Skeletal muscle tissue (tissue), 4 donors: ENCODE results near the gene WDR12. TPM values are rescaled to one million over a fixed set of nuclear protein-coding genes. Genes with fewer than 3 reads are reported as not detected.
"Not testable (repeated sequence)": the region's sequence is repeated elsewhere in the genome, so short reads cannot be mapped to it uniquely, and the experiment has no call there.

Source experiments
- H3K27ac ChIP-seq: one replicate; pipeline ENCODE4 v1.7.0; 2013; ENCODE audit warnings: mild to moderate bottlenecking, low read depth, low read length, inconsistent platforms
- H3K27me3 ChIP-seq, 3 donors: one replicate each; pipeline ENCODE4 v1.7.0; 2013; ENCODE audit warnings: low read length in 3 of 3; ENCODE audit not compliant: control insufficient read depth in 3 of 3, insufficient read depth in 3 of 3
- H3K36me3 ChIP-seq, 3 donors: one replicate each; pipeline ENCODE4 v1.7.0; 2013; ENCODE audit warnings: low read length in 3 of 3; ENCODE audit not compliant: control insufficient read depth in 3 of 3, insufficient read depth in 3 of 3
- H3K4me1 ChIP-seq, 3 donors: one replicate each; pipeline ENCODE4 v1.7.0; 2013; ENCODE audit warnings: low read length in 3 of 3, mild to moderate bottlenecking in 3 of 3; ENCODE audit not compliant: control insufficient read depth in 3 of 3, insufficient read depth in 3 of 3
- H3K4me3 ChIP-seq, 3 donors: one replicate each; pipeline ENCODE4 v1.7.0; 2013; ENCODE audit warnings: low read length in 3 of 3
- H3K9ac ChIP-seq, 3 donors: one replicate each; pipeline ENCODE4 v1.7.0; 2013; ENCODE audit warnings: low read length in 3 of 3, mild to moderate bottlenecking in 3 of 3, moderate library complexity in 2 of 3, low read depth in 1 of 3
- H3K9me3 ChIP-seq, 3 donors: one replicate each; pipeline ENCODE4 v1.7.0; 2013; ENCODE audit warnings: low read length in 3 of 3; ENCODE audit not compliant: control insufficient read depth in 3 of 3
- total RNA-seq: library from RNA; depleted of rRNA; stranded (reverse); fragments of >200 nt; gene quantifications from one replicate; pipeline ENCODE4 v1.2.3, GENCODE V29; 2014
- donor health status: Osteomylitis.

WDR12 gene
- total RNA-seq, 1 donor from 2014 or later = 32.9 TPM

DNA sequence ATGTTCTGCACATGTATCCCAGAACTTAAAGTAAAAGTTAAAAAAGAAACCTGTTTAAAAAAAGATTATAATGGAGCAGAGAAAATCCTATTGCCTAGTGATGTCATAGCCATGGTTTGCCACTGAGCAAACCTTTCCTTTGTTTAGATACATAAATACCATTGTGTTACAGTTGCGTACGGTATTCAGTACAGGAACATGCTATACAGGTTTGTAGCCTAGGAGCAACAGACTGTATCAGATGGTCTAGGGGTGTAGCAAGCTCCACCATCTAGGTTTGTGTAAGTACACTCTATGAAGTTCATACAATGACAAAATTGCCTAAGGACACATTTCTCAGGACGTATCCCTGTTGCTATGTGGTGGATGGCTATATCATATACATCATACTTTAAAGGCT, 52.9 kb downstream of the WDR12 start:
- Histone ChIP-seq H3K27me3 (no peaks in the 10 kb centered on the region), H3K9me3 (no peaks in the 10 kb centered on the region), H3K36me3 (no peaks in the 10 kb centered on the region), H3K4me1 (no peaks in the 10 kb centered on the region), H3K27ac (no peak overlapping the region), H3K4me3 (no peak overlapping the region), H3K9ac (no peak overlapping the region)

DNA sequence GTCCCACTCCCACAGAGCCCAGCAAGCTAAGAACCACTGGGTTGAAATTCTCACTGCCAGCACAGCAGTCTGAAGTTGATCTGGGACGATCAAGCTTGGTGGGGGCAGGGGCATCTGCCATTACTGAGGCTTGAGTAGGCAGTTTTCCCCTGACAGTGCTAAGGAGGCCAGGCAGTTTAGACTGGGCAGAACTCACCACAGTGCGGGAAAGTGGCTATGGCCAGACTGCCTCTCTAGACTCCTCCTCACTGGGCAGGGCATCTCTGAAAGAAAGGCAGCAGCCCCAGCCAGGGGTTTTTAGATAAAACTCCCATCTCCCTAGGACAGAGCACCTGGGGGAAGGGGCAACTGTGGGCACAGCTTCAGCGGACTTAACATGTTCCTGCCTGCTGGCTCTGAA, 62.1 kb downstream of the WDR12 start:
- H3K36me3 ChIP-seq, H3K27ac ChIP-seq, H3K4me1 ChIP-seq, H3K4me3 ChIP-seq, H3K9ac ChIP-seq, H3K27me3 ChIP-seq, H3K9me3 ChIP-seq: not testable (repeated sequence)

DNA sequence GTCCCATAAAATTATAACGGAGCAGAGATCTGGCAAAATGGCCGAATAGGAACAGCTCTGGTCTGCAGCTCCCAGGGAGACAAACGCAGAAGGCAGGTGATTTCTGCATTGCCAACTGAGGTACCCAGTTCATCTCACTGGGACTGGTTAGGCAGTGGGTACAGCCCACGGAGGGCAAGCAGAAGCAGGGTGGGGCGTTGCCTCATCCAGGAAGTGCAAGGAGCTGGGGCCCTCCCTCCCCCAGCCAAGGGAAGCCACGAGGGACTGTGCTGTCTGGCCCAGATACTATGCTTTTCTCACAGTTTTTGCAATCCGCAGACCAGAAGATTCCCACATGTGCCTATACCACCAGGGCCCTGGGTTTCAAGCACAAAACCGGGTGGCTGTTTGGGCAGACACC, 62.7 kb downstream of the WDR12 start:
- no peak overlapping the region for H3K27ac ChIP-seq
- H3K4me3 ChIP-seq = no peak overlapping the region
- H3K9me3 ChIP-seq = no peaks in the 10 kb centered on the region
- H3K27me3 ChIP-seq = no peaks in the 10 kb centered on the region
- no peaks in the 10 kb centered on the region for H3K4me1 ChIP-seq
- no peak overlapping the region for H3K9ac ChIP-seq
- no peaks in the 10 kb centered on the region for H3K36me3 ChIP-seq

DNA sequence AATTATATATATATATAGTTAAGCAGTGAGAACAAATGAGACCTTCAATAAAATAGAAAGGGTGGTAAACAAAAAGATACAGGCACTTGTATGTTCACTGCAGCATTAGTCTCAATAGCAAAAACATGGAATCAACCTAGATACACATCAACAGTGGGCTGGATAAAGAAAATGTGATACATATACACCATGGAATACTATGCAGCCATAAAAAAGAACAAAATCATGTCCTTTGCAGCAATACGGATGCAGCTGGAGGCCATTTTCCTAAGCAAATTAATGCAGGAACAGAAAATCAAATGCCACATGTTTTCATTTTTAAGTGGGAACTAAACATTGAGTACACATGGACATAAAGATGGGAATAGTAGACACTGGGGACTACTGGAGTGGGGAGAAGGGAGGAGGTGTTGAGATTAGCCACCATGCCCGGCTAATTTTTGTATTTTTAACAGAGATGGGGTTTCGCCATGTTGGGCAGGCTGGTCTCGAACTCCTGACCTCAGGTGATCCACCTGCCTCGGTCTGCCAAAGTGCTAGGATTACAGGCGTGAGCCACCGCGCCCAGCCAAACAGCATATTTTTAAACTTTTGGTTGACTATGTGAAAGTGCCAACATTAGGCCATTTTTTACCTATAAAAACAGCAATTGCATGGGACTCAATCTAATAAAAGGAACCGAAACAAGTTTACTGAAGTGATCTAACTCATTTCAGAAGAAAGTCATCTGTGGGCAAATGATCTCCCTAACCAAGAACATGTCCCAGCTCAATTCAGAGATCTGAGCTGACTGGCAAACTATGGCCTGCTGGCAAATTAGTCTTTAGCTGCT, 63.6 kb downstream of the WDR12 start:
- H3K4me3 ChIP-seq = no peak overlapping the region
- H3K4me1 ChIP-seq = no peaks in the 10 kb centered on the region
- H3K9ac ChIP-seq = no peak overlapping the region
- no peaks in the 10 kb centered on the region for H3K9me3 ChIP-seq
- no peaks in the 10 kb centered on the region for H3K27me3 ChIP-seq
- H3K27ac ChIP-seq = no peak overlapping the region
- peaks cover 0 to 5% (median 0%) of the 10 kb centered on the region in 3 donors for H3K36me3 ChIP-seq

DNA sequence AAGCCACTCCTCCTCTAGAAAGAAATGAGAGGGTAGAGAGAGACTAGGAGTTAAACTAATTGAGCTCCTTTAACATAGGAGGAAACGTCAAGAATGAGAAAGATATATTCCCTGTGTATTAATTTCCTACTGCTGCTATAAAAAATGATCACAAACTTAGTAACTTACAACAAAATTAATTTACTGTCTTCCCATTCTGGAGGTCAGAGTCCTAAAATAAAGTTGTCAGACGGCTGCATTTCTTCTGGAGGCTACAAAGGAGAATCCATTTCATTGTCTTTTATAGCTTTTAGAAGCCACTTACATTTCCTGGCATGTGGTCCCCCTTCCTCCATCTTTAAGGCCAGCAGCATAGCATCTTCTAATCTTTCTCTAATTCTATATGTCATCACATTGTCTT, 66.8 kb downstream of the WDR12 start:
- H3K9ac ChIP-seq = no peak overlapping the region
- no peaks in the 10 kb centered on the region for H3K9me3 ChIP-seq
- H3K27me3 ChIP-seq = no peaks in the 10 kb centered on the region

DNA sequence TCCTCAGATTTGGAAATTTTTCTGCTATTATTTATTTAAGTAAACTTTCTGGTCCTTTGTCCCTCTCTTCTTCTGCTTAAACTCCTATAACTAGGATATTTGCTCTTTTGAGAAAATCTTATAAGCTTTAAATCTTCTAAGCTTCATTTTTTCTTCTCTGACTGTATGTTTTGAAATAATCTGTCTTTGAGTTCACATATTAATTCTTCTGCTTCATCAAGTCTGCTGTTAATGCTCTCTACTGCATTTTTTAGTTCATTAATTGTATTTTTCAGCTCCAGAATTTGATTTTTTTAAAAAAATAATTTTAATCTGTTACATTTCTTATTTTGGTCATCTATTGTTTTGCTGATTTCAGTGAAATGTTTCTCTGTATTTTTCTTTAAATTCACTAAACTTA, 68.8 kb downstream of the WDR12 start:
- Histone ChIP-seq H3K36me3 (peaks cover 0 to 5% (median 0%) of the 10 kb centered on the region in 3 donors), H3K4me1 (no peaks in the 10 kb centered on the region), H3K27me3 (no peaks in the 10 kb centered on the region), H3K9me3 (no peaks in the 10 kb centered on the region), H3K4me3 (no peak overlapping the region), H3K9ac (no peak overlapping the region), H3K27ac (no peak overlapping the region)

More for the DNA sequence above, 66.8 kb downstream of the WDR12 start:
- H3K36me3 ChIP-seq = peaks cover 0 to 5% (median 0%) of the 10 kb centered on the region in 3 donors
- H3K4me1 ChIP-seq = no peaks in the 10 kb centered on the region
- no peak overlapping the region for H3K4me3 ChIP-seq
- no peak overlapping the region for H3K27ac ChIP-seq

DNA sequence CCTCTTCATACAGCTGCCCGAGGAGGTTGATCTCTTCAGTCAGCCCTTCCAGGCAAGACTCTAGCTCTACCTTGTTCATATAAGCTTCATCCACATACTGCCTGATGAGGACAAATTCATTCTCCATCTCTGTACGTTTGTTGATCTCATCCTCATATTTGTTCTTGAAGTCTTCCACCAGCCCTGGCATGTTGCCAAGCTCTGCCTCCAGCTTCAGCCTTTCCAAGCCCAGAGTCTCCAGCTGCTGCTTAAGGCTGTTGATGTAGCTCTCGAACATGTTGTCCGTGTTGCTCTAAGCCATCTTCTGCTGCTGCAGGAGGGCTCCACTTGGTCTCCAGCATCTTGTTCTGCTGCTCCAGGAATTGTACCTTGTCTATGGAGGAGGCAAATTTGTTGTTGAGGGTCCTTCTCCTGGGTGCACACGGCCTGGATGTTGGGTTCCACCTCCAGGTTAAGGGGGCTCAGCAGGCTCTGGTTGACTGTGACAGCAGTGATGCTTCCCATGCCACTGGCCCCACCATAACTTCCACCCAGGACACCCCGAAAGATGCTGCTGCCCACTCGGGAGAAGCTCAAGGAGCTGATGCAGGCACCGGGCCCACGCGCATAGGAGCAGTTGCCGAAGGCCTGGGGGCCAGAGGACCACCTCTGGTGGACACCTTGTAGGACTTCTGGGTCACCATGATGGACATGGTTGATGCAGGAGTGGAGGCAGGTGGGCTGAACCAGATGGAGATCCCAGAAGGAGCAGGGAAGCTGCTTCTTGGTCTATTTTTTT, 70.2 kb downstream of the WDR12 start:
- Histone ChIP-seq H3K4me1 (no peaks in the 10 kb centered on the region), H3K9ac (no peak overlapping the region), H3K9me3 (no peaks in the 10 kb centered on the region), H3K36me3 (peaks cover 0 to 5% (median 0%) of the 10 kb centered on the region in 3 donors), H3K4me3 (no peak overlapping the region), H3K27me3 (no peaks in the 10 kb centered on the region), H3K27ac (no peak overlapping the region)

DNA sequence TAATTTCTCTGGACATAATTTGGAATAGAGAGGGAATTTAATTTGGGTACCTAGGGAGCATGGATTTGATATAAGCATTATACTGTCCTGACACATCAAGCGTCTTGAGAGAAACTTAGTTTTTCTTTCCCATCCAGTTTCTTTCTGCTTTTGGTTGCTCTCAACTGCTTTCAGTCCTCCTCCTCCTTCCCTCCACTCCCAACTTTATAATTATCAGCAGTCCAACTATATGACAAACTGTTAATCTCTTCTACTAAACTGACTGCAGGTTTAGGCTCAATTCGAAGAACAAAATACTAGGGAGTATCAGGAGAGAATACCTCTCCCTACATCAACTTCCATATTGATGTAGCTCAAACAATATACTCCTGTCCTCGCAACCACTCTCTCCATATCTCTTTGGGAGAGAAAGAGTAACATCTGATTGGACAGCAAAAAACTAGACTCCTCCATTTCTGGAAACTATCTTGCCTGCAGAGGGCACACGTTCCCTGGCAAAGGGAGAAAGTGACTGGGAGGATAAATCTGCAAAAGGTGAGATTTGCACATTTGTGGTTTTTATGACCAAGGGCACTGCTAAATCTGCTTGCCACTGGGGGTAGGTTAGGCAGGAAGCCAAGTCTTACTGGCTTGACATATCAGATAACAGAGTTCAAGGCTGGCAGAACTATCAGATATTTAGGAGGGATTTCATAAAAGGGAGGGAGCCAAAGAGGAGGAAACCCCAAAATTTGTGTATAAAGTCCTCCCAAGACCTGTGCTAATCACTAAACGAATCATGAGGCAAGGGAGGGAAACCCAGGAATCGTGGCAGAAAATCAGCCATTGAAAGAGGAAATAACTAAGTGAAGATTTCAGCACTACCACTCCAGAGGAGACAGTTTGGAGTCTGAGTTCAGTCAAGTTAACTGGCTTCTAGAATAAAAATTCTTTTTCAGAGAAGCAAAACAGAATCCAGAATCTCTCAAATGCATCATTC, 79.9 kb downstream of the WDR12 start:
- Histone ChIP-seq H3K4me1 (peaks cover 0 to 4% (median 4%) of the 10 kb centered on the region in 3 donors), H3K27me3 (no peaks in the 10 kb centered on the region), H3K9ac (no peak overlapping the region), H3K27ac (no peak overlapping the region), H3K36me3 (no peaks in the 10 kb centered on the region), H3K9me3 (no peaks in the 10 kb centered on the region), H3K4me3 (no peak overlapping the region)

DNA sequence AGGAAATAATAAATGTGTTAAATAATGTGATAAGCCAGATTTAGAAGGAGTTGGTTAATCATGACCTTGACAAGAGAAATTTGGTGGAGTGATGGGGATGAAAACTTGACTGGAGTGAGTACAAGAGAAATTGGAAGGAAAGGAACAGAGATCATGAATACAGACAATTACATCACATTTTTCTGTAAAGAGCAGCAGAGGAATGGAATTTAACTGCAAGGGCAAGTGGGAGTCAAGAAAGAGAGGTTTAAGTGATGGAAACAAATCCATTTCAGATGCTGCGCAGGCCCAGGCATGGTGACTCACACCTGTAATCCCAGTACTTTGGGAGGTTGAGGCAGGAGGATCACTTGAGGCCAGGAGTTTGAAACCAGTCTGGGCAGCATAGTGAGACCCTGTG, 86.6 kb downstream of the WDR12 start:
- Histone ChIP-seq H3K36me3 (no peaks in the 10 kb centered on the region), H3K27me3 (no peaks in the 10 kb centered on the region), H3K4me3 (no peak overlapping the region), H3K9me3 (no peaks in the 10 kb centered on the region), H3K27ac (no peak overlapping the region), H3K4me1 (no peaks in the 10 kb centered on the region), H3K9ac (no peak overlapping the region)
